Retinal pigment epithelial cell (primary cell): ENCODE results near the gene EEF1A2.

Experiments used
- DNase-seq: peaks from one replicate; pipeline ENCODE4 v3.0.0-alpha.2; 2010; ENCODE audit warnings: low read depth
- H3K4me3 ChIP-seq: 2 replicates; pipeline ENCODE4 v1.5.1; 2011; ENCODE audit warnings: mild to moderate bottlenecking, low read length, control low read depth, moderate library complexity
- CTCF ChIP-seq: conservative IDR thresholded peaks from 2 replicates; pipeline ENCODE4 v1.5.1; 2011; ENCODE audit warnings: low read depth, low read length, control low read depth, inconsistent platforms

Gene EEF1A2

DNA sequence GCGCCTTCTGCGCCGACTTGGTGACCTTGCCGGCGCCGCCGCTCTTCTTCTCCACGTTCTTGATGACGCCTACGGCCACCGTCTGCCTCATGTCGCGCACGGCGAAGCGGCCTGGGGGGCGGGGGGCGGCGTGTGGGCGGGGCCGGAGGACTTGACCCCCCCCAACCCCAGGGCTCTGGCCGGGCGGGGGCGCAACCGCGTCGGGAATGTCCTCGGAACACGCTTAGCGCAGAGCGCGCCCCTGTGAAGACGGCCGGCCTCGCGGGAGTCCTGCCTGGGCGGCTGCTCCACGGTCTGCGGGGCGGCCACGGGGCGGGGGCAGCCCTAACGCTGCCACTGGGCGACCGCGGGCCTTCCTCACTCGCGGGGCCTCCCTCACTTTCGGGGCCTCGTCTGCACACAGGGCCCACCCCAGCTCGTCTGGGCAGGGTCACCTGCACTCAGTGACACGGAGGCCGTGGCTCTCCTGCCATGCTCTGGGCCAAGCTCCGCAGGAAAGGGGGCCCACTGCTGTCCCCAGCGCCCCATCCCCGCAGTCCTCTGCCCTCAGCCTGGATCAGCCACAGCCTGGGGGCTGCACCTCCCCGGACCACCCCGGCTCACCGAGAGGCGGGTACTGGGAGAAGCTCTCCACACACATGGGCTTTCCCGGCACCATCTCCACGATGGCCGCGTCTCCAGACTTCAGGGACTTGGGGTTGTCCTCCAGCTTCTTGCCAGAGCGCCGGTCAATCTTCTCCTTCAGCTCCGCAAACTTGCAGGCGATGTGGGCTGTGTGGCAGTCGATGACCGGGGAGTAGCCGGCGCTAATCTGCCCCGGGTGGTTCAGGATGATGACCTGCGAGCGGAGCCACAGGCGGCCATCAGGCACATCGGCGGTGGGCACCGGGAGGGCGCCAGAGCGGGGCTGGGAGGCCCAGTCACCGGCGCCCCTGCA, 10.3 kb downstream of the EEF1A2 start:
- no peak for DNase-seq
- no peak for TF ChIP-seq CTCF
- H3K4me3 ChIP-seq: no peak overlapping the region

- H3K4me3 ChIP-seq: no peak overlapping the region
- DNase-seq: no peak
- no peak for TF ChIP-seq CTCF
Measured at GRCh38 chr20:63487781-63488241, 11.1 kb downstream of the EEF1A2 start.

DNA sequence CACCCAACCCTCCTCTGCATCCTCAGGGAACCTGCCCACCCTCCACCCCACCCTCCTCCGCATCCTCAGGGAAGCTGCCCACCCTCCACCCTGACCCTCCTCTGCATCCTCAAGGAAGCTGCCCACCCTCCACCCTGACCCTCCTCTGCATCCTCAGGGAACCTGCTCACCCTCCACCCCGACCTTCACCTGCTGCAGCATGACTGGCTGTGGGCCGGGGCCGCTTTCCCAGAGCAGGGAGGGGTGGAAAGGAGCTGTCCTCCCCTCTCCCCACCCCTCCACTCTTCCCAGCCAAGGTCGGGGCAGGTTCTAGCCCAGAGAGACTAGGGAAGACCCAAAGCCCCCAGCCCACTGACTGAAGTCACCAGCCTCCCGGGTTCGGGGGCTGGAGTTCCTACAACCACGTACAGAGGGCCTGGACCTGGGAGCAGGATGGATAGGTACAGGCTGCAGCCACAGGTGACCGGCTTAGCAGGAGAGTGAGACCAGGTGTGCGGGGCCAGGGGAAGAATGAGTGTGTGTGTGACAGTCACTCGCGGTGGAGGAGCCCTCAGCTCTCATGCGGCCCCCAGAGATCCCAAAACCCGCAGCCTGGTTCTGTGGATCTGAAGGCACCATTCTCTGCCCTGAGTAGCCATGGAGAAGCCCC, 11.6 kb downstream of the EEF1A2 start:
- DNase-seq: no peak
- no peak for TF ChIP-seq CTCF
- H3K4me3 ChIP-seq: no peak overlapping the region

DNA sequence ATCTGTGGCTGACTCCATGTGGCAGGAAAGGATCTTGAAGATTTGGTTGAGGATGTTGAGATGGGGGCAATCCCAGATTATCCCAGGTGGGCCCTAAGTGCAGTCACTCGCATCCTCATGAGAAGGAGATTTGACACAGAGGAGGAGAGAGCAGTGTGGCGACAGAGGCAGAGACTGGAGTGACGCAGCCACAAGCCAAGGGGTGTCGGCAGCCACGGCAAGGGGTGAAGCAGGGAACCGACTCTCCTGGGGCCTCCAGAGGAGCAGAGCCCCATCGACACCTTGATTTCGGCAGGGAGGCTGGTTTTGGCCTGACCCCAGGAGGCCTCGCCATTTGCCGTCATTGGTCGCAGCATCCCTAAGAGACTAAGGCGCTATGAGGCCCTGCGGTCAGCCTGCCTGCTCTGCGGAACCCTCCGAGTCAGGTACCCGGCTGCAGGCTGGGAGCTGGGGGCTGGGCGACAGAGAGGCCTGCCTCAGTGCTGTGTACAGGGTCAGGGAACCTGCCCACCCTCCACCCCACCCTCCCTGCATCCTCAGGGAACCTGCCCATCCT, 12.5 kb downstream of the EEF1A2 start:
- H3K4me3 ChIP-seq: no peak overlapping the region
- TF ChIP-seq CTCF: no peak
- no peak for DNase-seq

GRCh38 chr20:63484651-63485403, 14.1 kb downstream of the EEF1A2 start:
- no peak overlapping the region for H3K4me3 ChIP-seq
- no peak for TF ChIP-seq CTCF
- no peak for DNase-seq

DNA sequence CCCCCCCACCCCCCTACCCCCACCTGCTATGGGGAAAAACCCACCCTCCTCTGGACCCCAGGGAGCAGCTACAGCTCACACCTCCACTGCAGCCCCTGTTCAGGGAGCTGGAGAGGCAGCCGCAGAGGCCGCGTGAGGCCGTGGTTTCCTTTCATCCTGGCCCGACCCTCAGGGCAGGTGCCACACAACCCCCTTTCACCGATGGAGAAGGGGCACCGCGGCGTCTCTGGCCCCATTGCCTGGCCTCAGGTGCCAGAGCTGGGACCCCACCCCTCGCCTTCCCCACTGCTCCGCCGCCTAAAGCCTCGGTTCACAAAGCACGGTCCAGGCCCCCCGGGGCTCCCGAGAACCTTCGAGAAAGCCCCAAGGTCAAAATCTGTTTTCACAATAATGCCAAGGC, 14.6 kb downstream of the EEF1A2 start:
- no peak for DNase-seq
- no peak overlapping the region for H3K4me3 ChIP-seq
- TF ChIP-seq CTCF: no peak
